NCI-H1436 treated with DMSO at 0.1 percent for 48 hours (cell line): Measurements from ENCODE around the gene PITX1.

Source experiments
- DNase-seq: peaks from one replicate; lab custom pipeline; 2025; lab: John Stamatoyannopoulos, UW

PITX1 gene

GRCh38 chr5:135062216-135063055, 28.4 kb upstream of the PITX1 start:
- DNase-seq, result no peak

GRCh38 chr5:135061001-135061400, 27.0 kb upstream of the PITX1 start:
- DNase-seq, result no peak

- no peak for DNase-seq
Measured at GRCh38 chr5:135060021-135060420, 26.0 kb upstream of the PITX1 start.

GRCh38 chr5:135059000-135059923, 25.2 kb upstream of the PITX1 start:
- no peak for DNase-seq

GRCh38 chr5:135058331-135058732, 24.3 kb upstream of the PITX1 start:
- DNase-seq, result no peak

- DNase-seq, result no peak
Measured at GRCh38 chr5:135057233-135057632, 23.2 kb upstream of the PITX1 start.

GRCh38 chr5:135056316-135057030, 22.4 kb upstream of the PITX1 start:
- no peak for DNase-seq

GRCh38 chr5:135055396-135055795, 21.4 kb upstream of the PITX1 start:
- DNase-seq, result no peak

- DNase-seq, result no peak
Measured at GRCh38 chr5:135054546-135054945, 20.5 kb upstream of the PITX1 start.

GRCh38 chr5:135053989-135054388, 20.0 kb upstream of the PITX1 start:
- no peak for DNase-seq

GRCh38 chr5:135053278-135053677, 19.2 kb upstream of the PITX1 start:
- no peak for DNase-seq

- no peak for DNase-seq
Measured at GRCh38 chr5:135052511-135053145, 18.6 kb upstream of the PITX1 start.

GRCh38 chr5:135051872-135052271, 17.8 kb upstream of the PITX1 start:
- no peak for DNase-seq

GRCh38 chr5:135051399-135051798, 17.4 kb upstream of the PITX1 start:
- no peak for DNase-seq

GRCh38 chr5:135050244-135050767, 16.3 kb upstream of the PITX1 start:
- DNase-seq, result no peak

- DNase-seq, result no peak
Measured at GRCh38 chr5:135048930-135049329, 14.9 kb upstream of the PITX1 start.

GRCh38 chr5:135048286-135048685, 14.3 kb upstream of the PITX1 start:
- DNase-seq, result no peak

- DNase-seq, result no peak
Measured at GRCh38 chr5:135047347-135047695, 13.3 kb upstream of the PITX1 start.

- DNase-seq, result no peak
Measured at GRCh38 chr5:135046661-135047346, 12.8 kb upstream of the PITX1 start.

GRCh38 chr5:135045488-135045887, 11.5 kb upstream of the PITX1 start:
- no peak for DNase-seq

- no peak for DNase-seq
Measured at GRCh38 chr5:135042595-135042994, 8.6 kb upstream of the PITX1 start.
